IPS-20b (cell line): ENCODE data around the gene FBF1.

ENCODE experiments used
- H3K27ac ChIP-seq: one replicate; pipeline ENCODE4 v1.5.1; 2013; ENCODE audit warnings: low read length
- H3K27me3 ChIP-seq: 2 replicates; pipeline ENCODE4 v1.6.1; 2013; ENCODE audit warnings: mild to moderate bottlenecking, low read length, inconsistent platforms; ENCODE audit not compliant: insufficient read depth
- H3K36me3 ChIP-seq: 2 replicates; pipeline ENCODE4 v1.6.1; 2013; ENCODE audit warnings: low read depth, mild to moderate bottlenecking, inconsistent platforms, low read length, moderate library complexity; ENCODE audit not compliant: insufficient read depth
- H3K4me1 ChIP-seq: 2 replicates; pipeline ENCODE4 v1.6.1; 2013; ENCODE audit warnings: mild to moderate bottlenecking, control low read depth, inconsistent platforms, low read length, moderate library complexity; ENCODE audit not compliant: insufficient read depth
- H3K4me3 ChIP-seq: 2 replicates; pipeline ENCODE4 v1.5.1; 2013; ENCODE audit warnings: mild to moderate bottlenecking, low read length, inconsistent platforms
- H3K9ac ChIP-seq: 2 replicates; pipeline ENCODE4 v1.6.1; 2013; ENCODE audit warnings: low read depth, mild to moderate bottlenecking, inconsistent platforms, low read length, moderate library complexity
- H3K9me3 ChIP-seq: 2 replicates; pipeline ENCODE4 v1.6.1; 2013; ENCODE audit warnings: mild to moderate bottlenecking, low read depth, low read length, inconsistent platforms; ENCODE audit not compliant: insufficient read depth

Gene FBF1, protein sequence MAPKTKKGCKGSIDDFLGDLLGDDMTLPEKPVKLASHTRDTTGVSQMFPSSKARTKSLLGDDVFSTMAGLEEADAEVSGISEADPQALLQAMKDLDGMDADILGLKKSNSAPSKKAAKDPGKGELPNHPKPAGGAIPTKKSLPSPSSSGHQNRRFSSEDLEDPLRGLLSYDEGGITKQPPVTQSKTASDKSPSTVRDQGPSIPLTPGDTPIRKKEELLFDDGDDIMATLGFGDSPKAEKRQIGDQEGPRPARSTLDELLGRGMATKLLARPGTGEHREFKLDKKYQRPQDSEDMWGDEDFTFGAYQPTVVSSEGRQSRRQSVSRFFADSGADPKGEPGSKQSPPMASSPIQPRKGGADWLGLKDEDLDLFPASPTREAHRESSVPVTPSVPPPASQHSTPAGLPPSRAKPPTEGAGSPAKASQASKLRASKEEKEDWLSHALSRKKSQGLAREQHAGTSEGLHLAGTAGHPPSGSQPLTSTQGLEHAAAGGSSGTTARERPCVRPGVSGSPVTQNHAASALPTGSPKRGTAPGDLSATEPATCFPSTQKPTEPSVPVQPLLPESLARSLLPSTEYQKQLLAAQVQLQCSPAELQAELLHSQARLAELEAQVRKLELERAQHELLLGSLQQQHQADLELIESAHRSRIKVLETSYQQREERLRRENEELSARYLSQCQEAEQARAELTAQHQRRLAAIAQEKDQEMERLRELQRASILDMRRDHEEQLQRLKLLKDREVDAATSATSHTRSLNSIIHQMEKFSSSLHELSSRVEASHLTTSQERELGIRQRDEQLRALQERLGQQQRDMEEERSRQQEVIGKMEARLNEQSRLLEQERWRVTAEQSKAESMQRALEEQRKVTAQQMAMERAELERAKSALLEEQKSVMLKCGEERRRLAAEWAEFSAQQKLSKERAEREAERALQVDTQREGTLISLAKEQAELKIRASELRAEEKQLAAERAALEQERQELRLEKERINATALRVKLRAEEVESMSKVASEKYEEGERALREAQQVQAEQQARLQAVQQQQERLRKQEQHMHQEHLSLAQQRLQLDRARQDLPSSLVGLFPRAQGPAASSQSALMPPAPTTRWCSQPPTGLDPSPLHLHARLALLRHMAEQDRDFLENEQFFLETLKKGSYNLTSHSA

DNA sequence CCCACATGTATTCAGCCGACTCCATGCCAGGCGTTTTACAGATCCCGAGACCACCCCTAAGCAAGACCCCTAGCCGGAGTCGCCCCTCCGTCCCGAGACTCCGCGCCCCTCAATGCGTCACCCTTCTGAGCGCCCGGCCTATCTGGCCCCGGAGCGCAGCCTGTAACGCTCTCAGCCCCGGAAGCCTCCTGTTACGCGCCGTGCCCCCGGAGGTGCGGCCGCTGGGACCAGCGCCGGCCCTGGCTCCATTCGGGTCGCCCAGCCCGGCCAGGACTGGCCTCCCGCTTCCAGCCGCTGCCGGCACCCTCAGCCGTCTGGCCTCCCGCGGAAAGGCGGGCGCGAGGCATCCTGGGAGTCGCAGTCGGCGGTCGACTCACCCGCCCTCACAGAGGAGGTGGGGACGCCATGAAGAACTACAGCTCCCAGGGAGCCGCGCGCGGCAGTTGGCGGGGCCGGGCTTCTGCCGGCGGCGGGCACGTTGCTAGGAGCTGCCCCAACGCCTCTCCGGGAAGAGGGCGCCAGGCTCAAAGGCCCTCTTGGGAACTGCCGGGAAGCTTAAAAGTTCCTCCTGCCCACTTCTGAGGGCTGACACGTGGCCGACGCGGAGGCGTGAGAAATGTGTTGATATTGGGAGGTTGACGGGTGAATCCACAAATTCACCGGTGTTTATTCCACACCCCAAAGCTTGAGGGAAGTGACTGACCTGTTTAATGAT is at the start of gene FBF1:
FBF1 (minus strand) TSS at position 316 of the 715 bp plus-strand sequence. CDS start 2,893 bp downstream, outside the sequence.
- Histone ChIP-seq H3K36me3 (peaks cover 12% of the 10 kb centered on the region), H3K4me3 (peak within 1 kb of the TSS; percentile 92), H3K4me1 (peaks cover 4% of the 10 kb centered on the region; the same call in 1 of the 2 replicates), H3K9me3 (no peaks in the 10 kb centered on the region), H3K27me3 (no peaks in the 10 kb centered on the region), H3K9ac (peak within 1 kb of the TSS; percentile 90), H3K27ac (peak within 1 kb of the TSS; percentile 64)

GRCh38 chr17:75987041-75987440 is 46.2 kb upstream of the FBF1 start:
- no peak overlapping the region for H3K27ac ChIP-seq
- H3K9me3 ChIP-seq = no peaks in the 10 kb centered on the region
- no peaks in the 10 kb centered on the region for H3K27me3 ChIP-seq
- H3K4me3 ChIP-seq = no peak overlapping the region
- peaks cover 19% of the 10 kb centered on the region for H3K4me1 ChIP-seq
- no peak overlapping the region for H3K9ac ChIP-seq
- H3K36me3 ChIP-seq = peaks cover 22% of the 10 kb centered on the region

DNA sequence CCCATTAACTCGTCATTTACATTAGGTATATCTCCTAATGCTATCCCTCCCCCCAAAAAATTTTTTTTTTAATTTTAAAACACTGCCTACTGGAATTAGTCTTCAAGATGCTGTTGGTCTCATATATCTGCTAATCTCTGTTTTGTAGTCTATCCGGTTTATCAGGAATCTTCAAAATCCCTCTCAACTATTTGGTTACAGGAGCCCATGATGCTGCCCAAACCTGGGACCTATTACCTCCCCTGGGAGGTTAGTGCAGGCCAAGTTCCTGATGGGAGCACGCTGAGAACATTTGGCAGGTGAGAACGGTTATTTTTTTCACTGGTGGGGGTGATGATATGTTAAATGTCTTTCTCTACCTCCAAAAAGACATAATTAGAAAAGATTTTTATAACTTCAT is 45.1 kb upstream of the FBF1 start:
- Histone ChIP-seq H3K9ac (no peak overlapping the region), H3K27ac (no peak overlapping the region), H3K36me3 (peaks cover 12% of the 10 kb centered on the region; the same call in 1 of the 2 replicates), H3K4me3 (no peak overlapping the region), H3K9me3 (no peaks in the 10 kb centered on the region), H3K4me1 (peaks cover 24% of the 10 kb centered on the region), H3K27me3 (no peaks in the 10 kb centered on the region)

DNA sequence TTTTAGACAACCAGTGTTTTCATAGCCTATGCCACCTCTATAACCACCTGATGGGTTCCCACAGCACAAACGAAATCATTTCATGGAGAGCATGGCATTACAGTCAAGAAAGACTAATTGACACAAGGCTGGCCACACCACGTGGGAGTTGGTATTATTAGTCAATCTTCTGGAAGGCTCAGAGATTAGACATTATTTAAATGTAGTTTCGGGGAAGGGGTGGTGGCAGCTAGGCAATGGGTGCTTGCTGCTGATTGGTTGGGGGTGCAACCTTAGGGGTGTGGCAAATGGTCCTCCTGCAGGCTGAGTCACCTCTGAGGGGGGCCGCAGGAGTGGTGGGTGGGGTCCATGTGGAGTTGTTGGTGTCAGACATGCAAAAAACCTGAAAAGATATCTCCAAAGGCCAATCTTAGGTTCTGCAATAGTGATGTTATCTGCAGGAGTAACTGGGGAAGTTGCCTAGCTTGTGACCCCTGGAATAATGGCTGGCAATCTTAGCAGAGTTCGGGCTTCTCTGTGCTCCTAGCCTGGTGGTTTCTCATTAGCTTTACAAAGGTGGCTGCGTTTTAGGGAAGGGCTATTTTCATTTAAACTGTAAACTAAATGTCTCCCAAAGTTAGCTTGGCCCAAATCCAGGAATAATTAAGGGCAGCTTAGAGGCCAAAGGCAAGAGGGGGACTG is 42.8 kb upstream of the FBF1 start:
- Histone ChIP-seq H3K27ac (peak overlapping the region; percentile 19), H3K9ac (peak overlapping the region; percentile 28; the same call in 1 of the 2 replicates)

DNA sequence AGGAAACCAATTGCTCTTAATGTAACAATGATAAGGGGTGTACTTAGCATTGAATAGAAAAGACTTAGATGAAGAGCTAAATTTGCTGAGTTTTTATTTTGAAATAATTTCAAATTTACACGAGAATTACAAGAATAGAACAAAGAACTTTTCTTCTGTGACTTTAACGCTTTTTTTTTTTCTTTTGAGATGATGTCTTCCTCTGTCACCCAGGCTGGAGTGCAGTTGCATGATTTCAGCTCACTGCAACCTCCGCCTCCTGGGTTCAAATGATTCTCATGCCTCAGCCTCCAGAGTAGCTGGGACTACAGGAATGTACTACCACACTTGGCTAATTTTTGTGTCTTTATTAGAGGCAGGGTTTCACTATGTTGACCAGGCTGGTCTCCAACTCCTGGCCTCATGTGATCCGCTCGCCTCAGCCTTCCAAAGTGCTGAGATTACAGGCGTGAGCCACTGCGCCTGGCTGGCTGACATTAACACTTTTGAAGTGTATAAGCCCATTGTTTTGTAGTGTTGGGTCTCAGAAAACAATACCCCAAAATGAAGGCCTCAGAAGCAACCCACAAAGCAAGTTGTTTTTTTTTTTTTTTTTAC is 40.3 kb upstream of the FBF1 start:
- H3K9me3 ChIP-seq = no peaks in the 10 kb centered on the region
- H3K27me3 ChIP-seq = no peaks in the 10 kb centered on the region
- H3K4me3 ChIP-seq = no peak overlapping the region; the same call in 1 of the 2 replicates
- H3K36me3 ChIP-seq = no peaks in the 10 kb centered on the region
- H3K4me1 ChIP-seq = peaks cover 29% of the 10 kb centered on the region
- H3K27ac ChIP-seq = no peak overlapping the region
- peak overlapping the region; percentile 94; the same call in 1 of the 2 replicates for H3K9ac ChIP-seq

More for the DNA sequence above, 42.8 kb upstream of the FBF1 start:
- H3K9me3 ChIP-seq = no peaks in the 10 kb centered on the region
- peaks cover 29% of the 10 kb centered on the region for H3K4me1 ChIP-seq
- H3K4me3 ChIP-seq = peak overlapping the region; percentile 49
- H3K27me3 ChIP-seq = no peaks in the 10 kb centered on the region
- peaks cover 8% of the 10 kb centered on the region; the same call in 1 of the 2 replicates for H3K36me3 ChIP-seq

- no peaks in the 10 kb centered on the region for H3K27me3 ChIP-seq
- peak overlapping the region; percentile 94; the same call in 1 of the 2 replicates for H3K9ac ChIP-seq
- H3K4me3 ChIP-seq = peak overlapping the region; percentile 94
- peak overlapping the region; percentile 64 for H3K27ac ChIP-seq
- H3K36me3 ChIP-seq = no peaks in the 10 kb centered on the region
- H3K9me3 ChIP-seq = no peaks in the 10 kb centered on the region
- peaks cover 29% of the 10 kb centered on the region for H3K4me1 ChIP-seq
Observed at GRCh38 chr17:75980188-75981018, 39.6 kb upstream of the FBF1 start.

DNA sequence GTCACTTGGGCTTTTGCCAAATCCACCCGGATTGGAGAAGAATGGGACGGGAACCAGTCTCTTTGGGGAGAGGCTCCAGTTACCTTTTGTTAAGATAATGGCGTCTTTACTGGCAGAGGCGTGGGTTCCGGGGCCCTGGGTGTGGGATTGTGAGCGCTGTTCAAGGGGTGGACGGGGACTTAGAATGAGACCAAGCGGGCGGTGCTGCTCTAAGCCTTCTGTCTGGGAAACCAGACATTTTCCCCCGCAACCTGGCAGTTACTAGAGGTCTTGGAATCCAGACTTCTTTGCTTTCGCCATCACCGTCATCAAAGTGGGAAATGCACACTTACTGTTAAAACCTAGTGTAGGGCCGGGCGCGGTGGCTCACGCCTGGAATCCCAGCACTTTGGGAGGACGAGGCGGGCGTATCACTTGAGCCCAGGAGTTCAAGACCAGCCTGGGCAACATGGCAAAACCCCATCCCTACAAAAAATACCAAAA is 38.9 kb upstream of the FBF1 start:
- Histone ChIP-seq H3K9me3 (no peaks in the 10 kb centered on the region), H3K4me3 (peak overlapping the region; percentile 94), H3K9ac (peak overlapping the region; percentile 94; the same call in 1 of the 2 replicates), H3K36me3 (no peaks in the 10 kb centered on the region), H3K27me3 (no peaks in the 10 kb centered on the region), H3K27ac (peak overlapping the region; percentile 64), H3K4me1 (peaks cover 28% of the 10 kb centered on the region)

DNA sequence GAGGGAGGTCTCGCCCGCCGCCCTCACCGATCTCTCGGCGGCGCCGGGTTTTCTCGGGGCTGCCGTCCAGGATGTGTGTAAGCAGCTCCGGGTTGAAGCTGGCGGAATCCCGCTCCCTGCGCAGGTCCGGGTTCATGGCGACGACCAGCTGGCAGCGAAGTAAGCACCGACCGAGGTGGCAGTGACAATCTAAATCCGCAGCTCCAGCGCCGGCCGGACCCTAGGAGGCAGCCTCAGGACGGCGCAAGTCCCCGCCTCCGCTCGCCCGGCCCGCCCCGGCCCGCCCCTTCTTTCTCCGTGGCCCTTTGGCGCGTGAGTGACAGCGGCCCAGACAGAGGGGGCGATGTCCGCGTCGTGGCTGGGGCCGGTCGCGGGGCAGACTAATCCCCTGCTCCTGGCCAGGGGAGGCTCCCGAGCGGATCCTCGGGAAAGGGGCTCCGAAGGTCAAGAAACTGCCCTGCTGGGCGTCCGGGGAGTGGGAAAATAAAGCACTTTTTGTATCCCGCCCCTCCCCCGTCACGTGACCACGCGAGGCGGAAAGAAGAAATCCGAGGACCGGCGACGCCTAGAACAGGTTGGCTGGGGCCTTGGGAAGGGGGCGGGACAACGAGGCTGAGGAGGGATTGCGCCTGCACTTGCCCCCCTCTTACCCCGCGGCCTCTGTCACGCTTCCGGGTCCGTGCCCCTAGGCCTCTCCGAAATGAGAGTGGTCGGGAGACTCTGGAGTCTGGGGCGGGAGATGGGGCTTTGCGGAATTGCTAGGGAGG is 38.3 kb upstream of the FBF1 start, which contains the start of the genes ACOX1 and TEN1:
ACOX1 (minus strand) TSS at position 229 of the 767 bp plus-strand sequence; CDS start at position 136, 93 bp downstream.
TEN1 (plus strand) TSS at position 303 of the 767 bp plus-strand sequence. CDS start 6,953 bp downstream, outside the sequence.
- no peaks in the 10 kb centered on the region for H3K27me3 ChIP-seq
- H3K9ac ChIP-seq = peak within 1 kb of the TSS; percentile 94
- H3K36me3 ChIP-seq = peaks cover 5% of the 10 kb centered on the region
- peak within 1 kb of the TSS; percentile 94 for H3K4me3 ChIP-seq
- H3K27ac ChIP-seq = peak within 1 kb of the TSS; percentile 64
- peaks cover 21% of the 10 kb centered on the region; the same call in 1 of the 2 replicates for H3K4me1 ChIP-seq
- no peaks in the 10 kb centered on the region for H3K9me3 ChIP-seq
